MCF 10A (cell line): Measurements from ENCODE around the gene GATAD2A. TPM values are rescaled to one million over a fixed set of nuclear protein-coding genes. Genes with fewer than 3 reads are reported as not detected.

Experiments
- BruUV-seq: library from RNA; stranded (reverse); fragments of 400-500 nt; replicated peaks from 2 replicates; lab custom pipeline; 2021; lab: Mats Ljungman, UMichigan
- CTCF ChIA-PET: fragments of 300-600 bp; sonication (Branson Sonifier 250); formaldehyde crosslinking; extraction: SDS; loops from one replicate; lab custom pipeline; 2021; ENCODE audit warnings: antibody characterized with exemption, inconsistent platforms; lab: Yijun Ruan, JAX
- POLR2A ChIA-PET: fragments of 300-600, 350-650 bp; sonication (Branson Sonifier 250); formaldehyde crosslinking; extraction: SDS; loops from one replicate; lab custom pipeline; 2020; ENCODE audit warnings: antibody characterized with exemption, inconsistent platforms; lab: Yijun Ruan, JAX
- DNase-seq: peaks from one replicate; pipeline ENCODE4 v3.0.0-alpha.2; 2018; ENCODE audit not compliant: unreplicated experiment
- H3K27ac Mint-ChIP-seq: one replicate; pipeline ENCODE4 v1.8.0; 2022; ENCODE audit warnings: mild to moderate bottlenecking, low read depth, mixed read lengths; ENCODE audit not compliant: unreplicated experiment
- H3K27me3 Mint-ChIP-seq: one replicate; pipeline ENCODE4 v1.8.0; 2022; ENCODE audit warnings: mixed read lengths; ENCODE audit not compliant: insufficient read depth, unreplicated experiment
- H3K36me3 Mint-ChIP-seq: one replicate; pipeline ENCODE4 v1.8.0; 2022; ENCODE audit warnings: mild to moderate bottlenecking, moderate library complexity, mixed read lengths; ENCODE audit not compliant: insufficient read depth, unreplicated experiment
- H3K4me1 Mint-ChIP-seq: one replicate; pipeline ENCODE4 v1.8.0; 2022; ENCODE audit warnings: mixed read lengths; ENCODE audit not compliant: insufficient read depth, unreplicated experiment
- H3K4me3 Mint-ChIP-seq: one replicate; pipeline ENCODE4 v1.8.0; 2022; ENCODE audit warnings: mild to moderate bottlenecking, moderate library complexity, mixed read lengths; ENCODE audit not compliant: unreplicated experiment
- H3K9me3 Mint-ChIP-seq: one replicate; pipeline ENCODE4 v1.8.0; 2022; ENCODE audit warnings: mixed read lengths; ENCODE audit not compliant: unreplicated experiment
- CTCF ChIP-seq: fragments of 200-600 bp; IDR thresholded peaks from one replicate; pipeline ENCODE4 v1.8.0; 2022; ENCODE audit warnings: antibody characterized with exemption, mild to moderate bottlenecking; ENCODE audit not compliant: unreplicated experiment
- intact Hi-C: fragments of 100-400 bp; cut with micrococcal nuclease; formaldehyde crosslinking; loops from 2 replicates; pipeline ENCODE4 v1.14.1; 2022
- total RNA-seq: library from RNA; stranded (reverse); gene quantifications from 2 replicates; pipeline ENCODE4 v1.2.3, GENCODE V29; 2022

The GATAD2A gene
- total RNA-seq, 1 experiment from 2014 or later: 91.5 TPM

- ChIA-PET POLR2A (interaction anchor here (0.7 to 1.8 kb wide), 2 partner anchors 25 to 122 kb away, joined by 3 to 6 read pairs; no protein-coding TSS in a partner anchor), CTCF (interaction anchor here (0.6 to 11.3 kb wide), 8 partner anchors 11 to 696 kb away, joined by 3 to 176 read pairs (median 9); partner anchors contain the start of gene GATAD2A)
- no peaks in the 10 kb centered on the region for H3K36me3 Mint-ChIP-seq
- no peak overlapping the region for H3K27ac Mint-ChIP-seq
- BruUV-seq: no TSS peak
- intact Hi-C loops: no loop called here
- no peak overlapping the region for H3K4me3 Mint-ChIP-seq
- no peaks in the 10 kb centered on the region for H3K9me3 Mint-ChIP-seq
- no peaks in the 10 kb centered on the region for H3K27me3 Mint-ChIP-seq
- no peak for DNase-seq
- no peak for TF ChIP-seq CTCF
- H3K4me1 Mint-ChIP-seq: peaks cover 13% of the 10 kb centered on the region
Measured at GRCh38 chr19:19368087-19368486, 37.4 kb upstream of the GATAD2A start.

- TF ChIP-seq CTCF: no peak
- no peak for DNase-seq
- Mint-ChIP-seq H3K36me3 (no peaks in the 10 kb centered on the region), H3K9me3 (no peaks in the 10 kb centered on the region), H3K27ac (no peak overlapping the region), H3K4me1 (peaks cover 6% of the 10 kb centered on the region), H3K4me3 (no peak overlapping the region), H3K27me3 (no peaks in the 10 kb centered on the region)
- POLR2A ChIA-PET: no interaction called here
- CTCF ChIA-PET: interaction anchor here (0.6 to 11.3 kb wide), 7 partner anchors 28 to 190 kb away, joined by 3 to 176 read pairs (median 4); no protein-coding TSS in a partner anchor
- intact Hi-C loops: no loop called here
- no TSS peak for BruUV-seq
Measured at GRCh38 chr19:19371059-19371458, 34.4 kb upstream of the GATAD2A start.

GRCh38 chr19:19372656-19373416 is 32.6 kb upstream of the GATAD2A start:
- BruUV-seq: no TSS peak
- DNase-seq: peak; percentile 56

More at GRCh38 chr19:19372656-19373416, 32.6 kb upstream of the GATAD2A start:
- Mint-ChIP-seq H3K27me3 (no peaks in the 10 kb centered on the region), H3K4me1 (peaks cover 4% of the 10 kb centered on the region), H3K27ac (peak overlapping the region; percentile 51), H3K9me3 (no peaks in the 10 kb centered on the region), H3K36me3 (no peaks in the 10 kb centered on the region), H3K4me3 (no peak overlapping the region)
- ChIA-PET POLR2A (interaction anchor here (0.6 to 1.7 kb wide), 4 partner anchors 8 to 43 kb away, joined by 3 to 5 read pairs (median 3); partner anchors contain the start of gene GATAD2A), CTCF (interaction anchor here (0.8 to 3.6 kb wide), 3 partner anchors 8 to 118 kb away, joined by 3 to 24 read pairs (median 4); no protein-coding TSS in a partner anchor)
- intact Hi-C loops: no loop called here
- no peak for TF ChIP-seq CTCF
